ENCODE results near the gene ABHD12B. TPM values are rescaled to one million over a fixed set of nuclear protein-coding genes. Genes with fewer than 3 reads are reported as not detected.
A peak's percentile ranks its signal among the peaks of the same experiment; 100 is the strongest.

ABHD12B gene
- total and polyA plus RNA-seq, 2 of the 13 experiments (the other 11 are each of a cell fraction or from before 2014, with no cell fraction given) = not detected

DNA sequence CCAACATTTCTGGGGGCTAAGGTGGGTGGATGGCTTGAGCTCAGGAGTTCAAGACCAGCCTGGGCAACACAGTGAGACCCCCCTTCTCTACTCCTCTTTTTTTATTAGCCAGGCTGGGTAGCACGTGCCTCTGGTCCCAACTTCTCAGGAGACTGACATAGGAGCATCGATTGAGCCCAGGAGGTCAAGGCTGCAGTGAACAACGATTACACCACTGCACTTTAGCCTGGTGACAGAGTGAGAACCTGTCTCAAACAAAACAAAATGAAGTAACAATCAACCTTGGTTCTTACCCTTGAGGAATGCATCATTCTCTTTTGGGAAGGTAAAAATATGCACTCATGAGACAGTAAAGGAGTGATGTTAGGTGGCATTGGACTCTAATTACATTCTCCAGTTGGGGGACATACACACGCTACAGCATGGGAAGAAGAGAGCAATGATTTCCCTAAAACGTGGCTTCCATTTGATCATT, 37.0 kb upstream of the ABHD12B start (continued):
- TF ChIP-seq, protein P1, sequence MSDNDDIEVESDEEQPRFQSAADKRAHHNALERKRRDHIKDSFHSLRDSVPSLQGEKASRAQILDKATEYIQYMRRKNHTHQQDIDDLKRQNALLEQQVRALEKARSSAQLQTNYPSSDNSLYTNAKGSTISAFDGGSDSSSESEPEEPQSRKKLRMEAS (IDR thresholded peaks at IDR 0.05) = peak; percentile 56
- TF ChIP-seq ZNF337 (CRISPR knock-in tag; IDR thresholded peaks at IDR 0.05; ENCODE audit: borderline replicate concordance, low read depth) = no peak
- TF ChIP-seq, protein P2, sequence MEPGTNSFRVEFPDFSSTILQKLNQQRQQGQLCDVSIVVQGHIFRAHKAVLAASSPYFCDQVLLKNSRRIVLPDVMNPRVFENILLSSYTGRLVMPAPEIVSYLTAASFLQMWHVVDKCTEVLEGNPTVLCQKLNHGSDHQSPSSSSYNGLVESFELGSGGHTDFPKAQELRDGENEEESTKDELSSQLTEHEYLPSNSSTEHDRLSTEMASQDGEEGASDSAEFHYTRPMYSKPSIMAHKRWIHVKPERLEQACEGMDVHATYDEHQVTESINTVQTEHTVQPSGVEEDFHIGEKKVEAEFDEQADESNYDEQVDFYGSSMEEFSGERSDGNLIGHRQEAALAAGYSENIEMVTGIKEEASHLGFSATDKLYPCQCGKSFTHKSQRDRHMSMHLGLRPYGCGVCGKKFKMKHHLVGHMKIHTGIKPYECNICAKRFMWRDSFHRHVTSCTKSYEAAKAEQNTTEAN (CRISPR knock-in tag; conservative IDR thresholded peaks at IDR 0.05) = no peak
- no peak for TF ChIP-seq NKX3-1 (CRISPR knock-in tag; IDR thresholded peaks at IDR 0.05)
- TF ChIP-seq CENPT (CRISPR knock-in tag; IDR thresholded peaks at IDR 0.05; ENCODE audit: low read depth) = no peak
- TF ChIP-seq ZFP62 (CRISPR knock-in tag; IDR thresholded peaks at IDR 0.05) = no peak
- TF ChIP-seq NCOA5 (CRISPR knock-in tag; IDR thresholded peaks at IDR 0.05) = no peak
- TF ChIP-seq, protein P3, sequence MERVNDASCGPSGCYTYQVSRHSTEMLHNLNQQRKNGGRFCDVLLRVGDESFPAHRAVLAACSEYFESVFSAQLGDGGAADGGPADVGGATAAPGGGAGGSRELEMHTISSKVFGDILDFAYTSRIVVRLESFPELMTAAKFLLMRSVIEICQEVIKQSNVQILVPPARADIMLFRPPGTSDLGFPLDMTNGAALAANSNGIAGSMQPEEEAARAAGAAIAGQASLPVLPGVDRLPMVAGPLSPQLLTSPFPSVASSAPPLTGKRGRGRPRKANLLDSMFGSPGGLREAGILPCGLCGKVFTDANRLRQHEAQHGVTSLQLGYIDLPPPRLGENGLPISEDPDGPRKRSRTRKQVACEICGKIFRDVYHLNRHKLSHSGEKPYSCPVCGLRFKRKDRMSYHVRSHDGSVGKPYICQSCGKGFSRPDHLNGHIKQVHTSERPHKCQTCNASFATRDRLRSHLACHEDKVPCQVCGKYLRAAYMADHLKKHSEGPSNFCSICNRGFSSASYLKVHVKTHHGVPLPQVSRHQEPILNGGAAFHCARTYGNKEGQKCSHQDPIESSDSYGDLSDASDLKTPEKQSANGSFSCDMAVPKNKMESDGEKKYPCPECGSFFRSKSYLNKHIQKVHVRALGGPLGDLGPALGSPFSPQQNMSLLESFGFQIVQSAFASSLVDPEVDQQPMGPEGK (CRISPR knock-in tag; IDR thresholded peaks at IDR 0.05) = no peak
- peak; percentile 97 for TF ChIP-seq BCL6 (CRISPR knock-in tag; IDR thresholded peaks at IDR 0.05)
- TF ChIP-seq ZFYVE20 (CRISPR knock-in tag; IDR thresholded peaks at IDR 0.05; ENCODE audit: borderline replicate concordance, low read depth) = no peak
- TF ChIP-seq ATAD3A (CRISPR knock-in tag; IDR thresholded peaks at IDR 0.05) = no peak
- TF ChIP-seq ZNF75D (CRISPR knock-in tag; IDR thresholded peaks at IDR 0.05; ENCODE audit: borderline replicate concordance) = no peak
- no peak for TF ChIP-seq FOXK2 (IDR thresholded peaks at IDR 0.05)
- TF ChIP-seq, protein P4, sequence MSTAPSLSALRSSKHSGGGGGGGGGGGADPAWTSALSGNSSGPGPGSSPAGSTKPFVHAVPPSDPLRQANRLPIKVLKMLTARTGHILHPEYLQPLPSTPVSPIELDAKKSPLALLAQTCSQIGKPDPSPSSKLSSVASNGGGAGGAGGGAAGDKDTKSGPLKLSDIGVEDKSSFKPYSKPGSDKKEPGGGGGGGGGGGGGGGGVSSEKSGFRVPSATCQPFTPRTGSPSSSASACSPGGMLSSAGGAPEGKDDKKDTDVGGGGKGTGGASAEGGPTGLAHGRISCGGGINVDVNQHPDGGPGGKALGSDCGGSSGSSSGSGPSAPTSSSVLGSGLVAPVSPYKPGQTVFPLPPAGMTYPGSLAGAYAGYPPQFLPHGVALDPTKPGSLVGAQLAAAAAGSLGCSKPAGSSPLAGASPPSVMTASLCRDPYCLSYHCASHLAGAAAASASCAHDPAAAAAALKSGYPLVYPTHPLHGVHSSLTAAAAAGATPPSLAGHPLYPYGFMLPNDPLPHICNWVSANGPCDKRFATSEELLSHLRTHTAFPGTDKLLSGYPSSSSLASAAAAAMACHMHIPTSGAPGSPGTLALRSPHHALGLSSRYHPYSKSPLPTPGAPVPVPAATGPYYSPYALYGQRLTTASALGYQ (CRISPR knock-in tag; IDR thresholded peaks at IDR 0.05) = peak; percentile 57; the same call in 1 of the 2 replicates
- peak; percentile 44; the same call in 1 of the 2 replicates for TF ChIP-seq ZNF331 (CRISPR knock-in tag; IDR thresholded peaks at IDR 0.05)
- no peak for TF ChIP-seq MED13 (CRISPR knock-in tag; IDR thresholded peaks at IDR 0.05)
- TF ChIP-seq, protein P5, sequence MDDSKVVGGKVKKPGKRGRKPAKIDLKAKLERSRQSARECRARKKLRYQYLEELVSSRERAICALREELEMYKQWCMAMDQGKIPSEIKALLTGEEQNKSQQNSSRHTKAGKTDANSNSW (CRISPR knock-in tag; IDR thresholded peaks at IDR 0.05; ENCODE audit: borderline replicate concordance) = no peak
- no peak for TF ChIP-seq CENPBD1 (CRISPR knock-in tag; IDR thresholded peaks at IDR 0.05; ENCODE audit: borderline replicate concordance, low read depth)
- TF ChIP-seq ZNF251 (CRISPR knock-in tag; IDR thresholded peaks at IDR 0.05) = no peak
- TF ChIP-seq ETS1 (CRISPR knock-in tag; IDR thresholded peaks at IDR 0.05) = no peak
- TF ChIP-seq BORCS8-MEF2B (CRISPR knock-in tag; IDR thresholded peaks at IDR 0.05) = no peak
- no peak for TF ChIP-seq MIXL1 (CRISPR knock-in tag; IDR thresholded peaks at IDR 0.05)
